ENCODE measurements around the gene TPM1.

DNA sequence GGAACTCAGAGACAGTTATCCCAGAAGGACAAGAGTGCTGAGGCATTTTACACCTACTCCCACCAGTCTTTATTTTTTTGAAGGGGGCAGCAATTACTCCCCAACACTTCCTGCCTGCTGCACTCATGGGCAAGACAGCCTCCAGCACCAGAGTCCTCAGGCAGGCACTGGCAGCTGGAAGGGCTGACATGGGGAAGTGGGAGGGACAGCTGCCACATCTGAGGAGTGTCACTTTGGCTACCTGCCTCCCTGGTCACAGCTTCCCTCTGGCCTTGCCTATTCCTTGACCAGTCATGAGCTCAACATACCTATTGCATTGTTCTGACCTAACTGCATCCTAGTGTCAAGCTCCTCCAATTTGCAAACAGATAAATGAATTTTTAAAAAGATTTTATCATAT lies 68.9 kb downstream of the TPM1 start:
- TF ChIP-seq, protein P1, sequence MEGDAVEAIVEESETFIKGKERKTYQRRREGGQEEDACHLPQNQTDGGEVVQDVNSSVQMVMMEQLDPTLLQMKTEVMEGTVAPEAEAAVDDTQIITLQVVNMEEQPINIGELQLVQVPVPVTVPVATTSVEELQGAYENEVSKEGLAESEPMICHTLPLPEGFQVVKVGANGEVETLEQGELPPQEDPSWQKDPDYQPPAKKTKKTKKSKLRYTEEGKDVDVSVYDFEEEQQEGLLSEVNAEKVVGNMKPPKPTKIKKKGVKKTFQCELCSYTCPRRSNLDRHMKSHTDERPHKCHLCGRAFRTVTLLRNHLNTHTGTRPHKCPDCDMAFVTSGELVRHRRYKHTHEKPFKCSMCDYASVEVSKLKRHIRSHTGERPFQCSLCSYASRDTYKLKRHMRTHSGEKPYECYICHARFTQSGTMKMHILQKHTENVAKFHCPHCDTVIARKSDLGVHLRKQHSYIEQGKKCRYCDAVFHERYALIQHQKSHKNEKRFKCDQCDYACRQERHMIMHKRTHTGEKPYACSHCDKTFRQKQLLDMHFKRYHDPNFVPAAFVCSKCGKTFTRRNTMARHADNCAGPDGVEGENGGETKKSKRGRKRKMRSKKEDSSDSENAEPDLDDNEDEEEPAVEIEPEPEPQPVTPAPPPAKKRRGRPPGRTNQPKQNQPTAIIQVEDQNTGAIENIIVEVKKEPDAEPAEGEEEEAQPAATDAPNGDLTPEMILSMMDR (IDR thresholded peaks at IDR 0.05), result no peak
- TF ChIP-seq POLR2A (IDR thresholded peaks at IDR 0.05) (no peak), EP300 (IDR thresholded peaks at IDR 0.05) (no peak)
